Pancreas (tissue), 10 donors: ENCODE measurements around the gene OGDH. TPM values are rescaled to one million over a fixed set of nuclear protein-coding genes. Genes with fewer than 3 reads are reported as not detected.

ENCODE experiments used
- ATAC-seq, 4 donors: fragments of 200-7000 bp; cut with Tn5 transposase; one replicate each; pipeline versions ENCODE4 v1.8.0 to v1.9.1; 2020; ENCODE audit warnings: mild to moderate bottlenecking in 4 of 4, moderate library complexity in 4 of 4
- DNase-seq, 6 donors: peaks; one replicate each; pipeline ENCODE4 v3.0.0-alpha.2; 2020
- FAIRE-seq: peaks from 2 replicates; lab custom pipeline; 2012; peaks lifted over from hg19 to GRCh38; lab: Jason Lieb, UNC
- H3K27ac ChIP-seq, 4 donors: fragments of 200-600 bp; sonication (generic); 1 replicate in 3 of 4; 2 replicates in 1 of 4; pipeline versions ENCODE4 v1.5.0 to v1.8.0; 2020
- H3K27me3 ChIP-seq, 4 donors: fragments of 200-600 bp; one replicate each; pipeline ENCODE4 v1.8.0; 2021
- H3K36me3 ChIP-seq, 3 donors: fragments of 200-600 bp; sonication (generic) in 1 of 3; one replicate each; pipeline versions ENCODE4 v1.5.0 to v1.8.0; 2020 to 2021
- H3K4me1 ChIP-seq, 3 donors: fragments of 200-600 bp; one replicate each; pipeline ENCODE4 v1.8.0; 2021
- H3K4me3 ChIP-seq, 4 donors: fragments of 200-600 bp; sonication (generic) in 2 of 4; one replicate each; pipeline versions ENCODE4 v1.5.0 to v1.8.0; 2020 to 2021
- H3K9me3 ChIP-seq, 4 donors: fragments of 200-600 bp; one replicate each; pipeline ENCODE4 v1.8.0; 2021
- WGBS, 2 donors: extraction: QIAGEN DNeasy Blood & Tissue Kit; methylation state at CpG; one replicate each; pipeline ENCODE4 v1.1.7; 2013; 5-methylcytosine and 5-hydroxymethylcytosine counted together
- intact Hi-C, 3 donors: fragments of 100-400 bp; cut with DNase I; formaldehyde crosslinking; loops; one replicate each; pipeline versions ENCODE4 v1.11.1 to v1.14.2; 2022
- polyA plus RNA-seq, 2 donors: library from polyadenylated mRNA; stranded (reverse); fragments of 200-250 nt; gene quantifications; one replicate each; pipeline ENCODE4 v1.2.3, GENCODE V29; 2013
- total RNA-seq, 6 donors: library from RNA; stranded (reverse); fragmentation: NEBNext Ultra II Directional in 4 of 6; extraction: Animal tissue kit (Norgen Biotek cat#: 25700) in 4 of 6; gene quantifications; one replicate each; pipeline versions ENCODE4 v1.2.1 to v1.2.4, GENCODE V29; 2021 to 2023
- TF ChIP-seq, protein P1 (sequence below), 4 donors: fragments of 200-600 bp; sonication (generic) in 3 of 4; IDR thresholded peaks; one replicate each; pipeline versions ENCODE4 v1.5.0 to v1.8.0; 2021; ENCODE audit warnings: antibody characterized with exemption in 4 of 4
- donor health status: healthy with polysubstance abuse.
- donor health status: DM: no; HTN: no; CAD: no; lungs with moderate emphysema.
- donor health status: DM: no; HTN: no; CAD: no.
- donor health status: control.
- donor health status: control.
- donor health status: Bipolar disorder and iron deficiency.
- donor health status: DM: yes; HTN: yes; CAD: no.
- donor health status: DM: no; HTN: no; CAD: no.
- donor health status: DM: no; HTN: no; CAD: no.
- donor health status: DM: yes; HTN: yes; CAD: no.

Gene OGDH
- total and polyA plus RNA-seq, 8 donors, result 18.4 to 49.2 (median 29.0) TPM

GRCh38 chr7:44706788-44707557, 100.5 kb downstream of the OGDH start:
- ATAC-seq, result no peak
- FAIRE-seq, result no peak
- Histone ChIP-seq H3K36me3 (peaks cover 0 to 26% (median 5%) of the 10 kb centered on the region in 3 donors), H3K4me1 (no peaks in the 10 kb centered on the region), H3K27me3 (no peaks in the 10 kb centered on the region), H3K27ac (no peak overlapping the region), H3K9me3 (no peaks in the 10 kb centered on the region), H3K4me3 (no peak overlapping the region)
- intact Hi-C loops, result no loop called here
- DNase-seq, result no peak
- TF ChIP-seq, protein P1, sequence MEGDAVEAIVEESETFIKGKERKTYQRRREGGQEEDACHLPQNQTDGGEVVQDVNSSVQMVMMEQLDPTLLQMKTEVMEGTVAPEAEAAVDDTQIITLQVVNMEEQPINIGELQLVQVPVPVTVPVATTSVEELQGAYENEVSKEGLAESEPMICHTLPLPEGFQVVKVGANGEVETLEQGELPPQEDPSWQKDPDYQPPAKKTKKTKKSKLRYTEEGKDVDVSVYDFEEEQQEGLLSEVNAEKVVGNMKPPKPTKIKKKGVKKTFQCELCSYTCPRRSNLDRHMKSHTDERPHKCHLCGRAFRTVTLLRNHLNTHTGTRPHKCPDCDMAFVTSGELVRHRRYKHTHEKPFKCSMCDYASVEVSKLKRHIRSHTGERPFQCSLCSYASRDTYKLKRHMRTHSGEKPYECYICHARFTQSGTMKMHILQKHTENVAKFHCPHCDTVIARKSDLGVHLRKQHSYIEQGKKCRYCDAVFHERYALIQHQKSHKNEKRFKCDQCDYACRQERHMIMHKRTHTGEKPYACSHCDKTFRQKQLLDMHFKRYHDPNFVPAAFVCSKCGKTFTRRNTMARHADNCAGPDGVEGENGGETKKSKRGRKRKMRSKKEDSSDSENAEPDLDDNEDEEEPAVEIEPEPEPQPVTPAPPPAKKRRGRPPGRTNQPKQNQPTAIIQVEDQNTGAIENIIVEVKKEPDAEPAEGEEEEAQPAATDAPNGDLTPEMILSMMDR (IDR thresholded peaks at IDR 0.05), result no peak
- whole genome bisulfite sequencing, 2 donors, result 92 to 94% methylated on average over 20 of the region's 20 CpGs

GRCh38 chr7:44707558-44708230, 101.3 kb downstream of the OGDH start:
- FAIRE-seq, result no peak
- H3K27me3 ChIP-seq, result no peaks in the 10 kb centered on the region
- WGBS, 2 donors, result 91 to 95% methylated on average over 21 of the region's 21 CpGs
- H3K4me1 ChIP-seq, result no peaks in the 10 kb centered on the region
- TF ChIP-seq, protein P1 (IDR thresholded peaks at IDR 0.05), result no peak
- peak in 1 of 6 donors; percentile 76 for DNase-seq
- ATAC-seq, result no peak
- intact Hi-C loops, result no loop called here
- no peaks in the 10 kb centered on the region for H3K9me3 ChIP-seq
- H3K36me3 ChIP-seq, result peaks cover 0 to 21% (median 5%) of the 10 kb centered on the region in 3 donors
- no peak overlapping the region for H3K4me3 ChIP-seq
- H3K27ac ChIP-seq, result no peak overlapping the region

GRCh38 chr7:44709011-44709915, 102.8 kb downstream of the OGDH start:
- no peak overlapping the region for H3K4me3 ChIP-seq
- peaks cover 0 to 21% (median 5%) of the 10 kb centered on the region in 3 donors for H3K36me3 ChIP-seq
- H3K4me1 ChIP-seq, result no peaks in the 10 kb centered on the region
- no peak for FAIRE-seq
- intact Hi-C loops, result no loop called here
- 85 to 87% methylated on average over 19 of the region's 19 CpGs for WGBS, 2 donors
- H3K27ac ChIP-seq, result no peak overlapping the region
- H3K27me3 ChIP-seq, result no peaks in the 10 kb centered on the region
- H3K9me3 ChIP-seq, result no peaks in the 10 kb centered on the region
- TF ChIP-seq, protein P1 (IDR thresholded peaks at IDR 0.05), result no peak
- DNase-seq, result no peak
- no peak for ATAC-seq

DNA sequence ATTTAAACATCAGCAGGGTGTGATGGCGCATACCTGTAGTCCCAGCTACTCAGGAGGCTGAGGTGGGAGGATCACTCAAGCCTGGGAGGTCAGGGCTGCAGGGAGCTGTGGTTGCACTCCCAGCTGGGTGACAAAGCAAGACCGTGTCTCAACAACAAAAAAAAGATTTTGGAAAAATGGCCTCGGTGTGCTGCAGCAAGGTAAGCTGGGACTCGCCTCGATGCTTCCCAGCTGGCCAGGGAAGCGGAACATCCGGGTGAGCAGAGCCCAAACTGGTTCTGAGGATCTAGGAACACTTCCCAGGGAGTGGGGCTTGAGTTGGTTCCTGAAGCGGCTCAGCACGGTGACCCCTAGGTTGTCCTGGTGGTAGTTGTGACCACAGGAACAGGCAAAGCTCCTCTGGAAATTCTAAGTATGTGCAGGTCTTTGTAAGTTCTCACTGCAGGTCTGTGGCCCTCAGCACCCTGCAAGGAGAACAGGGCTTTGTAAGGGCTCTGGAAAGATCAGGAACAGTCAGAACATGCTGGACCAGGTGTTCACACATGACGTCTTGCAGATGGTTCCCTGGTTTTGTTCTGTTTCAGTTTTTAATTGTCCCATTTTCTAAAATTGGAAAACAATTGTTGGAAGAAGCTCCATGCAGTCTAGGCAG, 103.6 kb downstream of the OGDH start:
- TF ChIP-seq, protein P1 (IDR thresholded peaks at IDR 0.05), result no peak
- intact Hi-C loops, result no loop called here
- no peak for ATAC-seq
- Histone ChIP-seq H3K9me3 (no peaks in the 10 kb centered on the region), H3K27me3 (no peaks in the 10 kb centered on the region), H3K4me3 (no peak overlapping the region), H3K36me3 (peaks cover 0 to 21% (median 5%) of the 10 kb centered on the region in 3 donors), H3K4me1 (no peaks in the 10 kb centered on the region), H3K27ac (no peak overlapping the region)
- WGBS, 2 donors, result 87 to 88% methylated on average over 10 of the region's 10 CpGs
- FAIRE-seq, result no peak
- DNase-seq, result no peak
